ENCODE measurements around the gene TLCD1.
A peak's percentile ranks its signal among the peaks of the same experiment; 100 is the strongest.

TLCD1 gene, protein sequence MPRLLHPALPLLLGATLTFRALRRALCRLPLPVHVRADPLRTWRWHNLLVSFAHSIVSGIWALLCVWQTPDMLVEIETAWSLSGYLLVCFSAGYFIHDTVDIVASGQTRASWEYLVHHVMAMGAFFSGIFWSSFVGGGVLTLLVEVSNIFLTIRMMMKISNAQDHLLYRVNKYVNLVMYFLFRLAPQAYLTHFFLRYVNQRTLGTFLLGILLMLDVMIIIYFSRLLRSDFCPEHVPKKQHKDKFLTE

GRCh38 chr17:28726226-28726626 lies at the start of gene TLCD1:
Gene TLCD1, minus strand, starts transcription at chr17:28726233. Its CDS starts 136 bp downstream, at chr17:28726097.
- peak in 1 of 3 donors; percentile 59 for DNase-seq (ENCODE audit: low read depth in 3 of 3, low spot score in 1 of 3)

DNA sequence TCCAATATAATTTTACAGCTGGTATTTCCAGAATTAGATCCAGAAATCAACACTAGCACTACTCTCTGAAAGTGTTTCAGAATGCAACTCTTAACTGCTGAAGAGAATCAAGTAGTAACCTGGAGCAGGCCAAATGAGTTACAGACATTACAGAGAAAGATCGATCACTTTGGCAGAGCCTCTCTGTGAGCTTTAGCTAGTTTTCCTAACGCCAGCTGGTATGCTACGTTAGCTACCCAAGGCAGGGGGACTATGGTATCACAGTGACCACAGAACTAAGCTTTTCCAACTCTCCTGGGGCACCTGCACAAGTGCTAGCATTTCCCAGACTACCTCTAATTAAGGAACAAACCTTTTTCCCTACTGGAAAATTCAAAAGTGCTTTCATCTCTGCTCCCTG lies 48.2 kb upstream of the TLCD1 start:
- no peak for DNase-seq (ENCODE audit: low read depth in 3 of 3, low spot score in 1 of 3)

DNA sequence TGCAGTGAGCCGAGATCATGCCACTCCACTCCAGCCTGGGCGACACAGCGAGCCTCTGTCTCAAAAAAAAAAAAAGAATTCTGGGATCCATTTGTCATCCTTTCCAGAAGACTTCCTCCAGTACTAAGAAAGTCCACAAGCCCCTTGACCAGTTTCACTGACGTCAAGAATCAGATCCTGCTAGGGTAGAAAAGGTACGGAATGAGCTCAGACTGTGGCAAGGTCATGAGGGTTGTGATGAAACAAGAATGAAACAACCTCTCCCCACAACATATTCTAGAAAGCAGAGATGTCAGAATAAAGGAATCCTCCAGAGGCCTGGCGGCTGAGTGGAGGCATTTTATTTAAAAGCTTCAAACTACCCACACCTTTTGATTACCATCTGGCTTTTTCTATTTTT lies 47.7 kb upstream of the TLCD1 start:
- DNase-seq (ENCODE audit: low read depth in 3 of 3, low spot score in 1 of 3) = no peak

DNA sequence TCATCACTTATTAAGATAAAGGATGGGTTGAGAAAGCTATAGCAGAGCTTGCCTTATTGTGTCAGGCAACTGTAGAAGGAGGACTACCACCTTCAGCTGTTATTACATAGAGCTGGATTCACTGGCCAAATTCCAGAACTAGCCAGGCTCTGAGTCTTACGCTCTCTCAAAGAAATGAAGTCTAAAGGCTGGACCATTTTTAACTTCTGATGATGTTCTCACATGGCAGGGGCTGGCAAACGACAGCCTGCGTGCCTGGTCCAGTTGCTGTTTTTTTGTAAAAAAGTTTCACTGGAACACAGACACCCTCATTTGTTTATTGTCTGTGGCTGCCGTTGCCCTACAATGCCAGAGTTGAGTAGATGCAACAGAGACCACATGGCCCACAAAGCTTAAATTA lies 39.0 kb upstream of the TLCD1 start:
- no peak for DNase-seq (ENCODE audit: low read depth in 3 of 3, low spot score in 1 of 3)

DNA sequence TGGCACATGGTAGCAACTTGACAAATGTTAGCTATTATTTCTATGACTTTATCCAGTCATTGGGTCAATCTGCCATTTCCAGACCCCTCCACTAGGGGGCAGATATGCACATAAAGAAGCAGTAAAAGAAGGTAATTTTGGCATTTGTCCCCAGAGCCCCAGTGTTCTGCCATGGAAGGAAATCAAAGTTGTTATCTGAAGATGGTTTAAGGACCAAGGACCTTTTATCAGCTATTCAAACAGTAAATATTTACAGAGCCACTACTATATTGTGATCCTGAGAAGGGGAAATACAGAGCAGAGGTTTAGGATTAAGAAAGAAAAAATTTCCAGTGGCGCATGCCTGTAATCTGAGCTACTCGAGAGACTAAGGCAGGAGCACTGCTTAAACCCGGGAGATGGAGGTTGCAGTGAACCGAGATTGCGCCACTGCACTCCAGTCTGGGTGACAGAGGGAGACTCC lies 37.8 kb upstream of the TLCD1 start:
- DNase-seq (ENCODE audit: low read depth in 3 of 3, low spot score in 1 of 3) = peak; percentile 42 to 56 (median 45)

DNA sequence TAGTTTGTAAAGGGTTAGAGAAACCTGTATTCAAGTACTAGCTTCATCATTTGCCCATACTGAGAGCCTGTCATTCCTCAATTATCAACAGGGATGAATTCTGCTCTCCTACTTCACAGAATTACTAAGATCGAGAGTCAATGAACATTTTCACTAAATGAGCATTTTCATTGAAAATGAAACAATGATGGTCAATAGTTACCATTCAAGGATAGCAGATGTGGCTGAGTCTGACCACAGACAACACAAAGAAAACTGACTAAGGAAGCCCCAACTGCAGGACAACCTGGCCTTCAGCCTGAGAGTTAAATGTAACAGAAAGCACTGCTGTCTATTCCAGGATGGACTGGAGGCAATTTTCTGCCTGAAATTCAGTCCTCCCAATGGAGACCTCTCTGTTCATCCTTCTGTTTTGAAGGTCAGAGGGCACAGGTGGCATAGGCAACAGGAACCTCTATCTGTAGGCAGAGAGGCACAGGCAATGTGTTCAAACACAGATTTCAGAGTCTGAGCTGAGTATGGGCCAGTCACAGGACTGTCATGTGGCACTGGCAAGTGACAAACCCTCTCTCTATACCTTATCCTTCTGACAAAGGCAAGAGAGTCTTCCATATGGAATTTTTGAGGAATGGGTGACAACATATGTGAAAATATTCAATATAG lies 37.2 kb upstream of the TLCD1 start:
- DNase-seq (ENCODE audit: low read depth in 3 of 3, low spot score in 1 of 3) = no peak

DNA sequence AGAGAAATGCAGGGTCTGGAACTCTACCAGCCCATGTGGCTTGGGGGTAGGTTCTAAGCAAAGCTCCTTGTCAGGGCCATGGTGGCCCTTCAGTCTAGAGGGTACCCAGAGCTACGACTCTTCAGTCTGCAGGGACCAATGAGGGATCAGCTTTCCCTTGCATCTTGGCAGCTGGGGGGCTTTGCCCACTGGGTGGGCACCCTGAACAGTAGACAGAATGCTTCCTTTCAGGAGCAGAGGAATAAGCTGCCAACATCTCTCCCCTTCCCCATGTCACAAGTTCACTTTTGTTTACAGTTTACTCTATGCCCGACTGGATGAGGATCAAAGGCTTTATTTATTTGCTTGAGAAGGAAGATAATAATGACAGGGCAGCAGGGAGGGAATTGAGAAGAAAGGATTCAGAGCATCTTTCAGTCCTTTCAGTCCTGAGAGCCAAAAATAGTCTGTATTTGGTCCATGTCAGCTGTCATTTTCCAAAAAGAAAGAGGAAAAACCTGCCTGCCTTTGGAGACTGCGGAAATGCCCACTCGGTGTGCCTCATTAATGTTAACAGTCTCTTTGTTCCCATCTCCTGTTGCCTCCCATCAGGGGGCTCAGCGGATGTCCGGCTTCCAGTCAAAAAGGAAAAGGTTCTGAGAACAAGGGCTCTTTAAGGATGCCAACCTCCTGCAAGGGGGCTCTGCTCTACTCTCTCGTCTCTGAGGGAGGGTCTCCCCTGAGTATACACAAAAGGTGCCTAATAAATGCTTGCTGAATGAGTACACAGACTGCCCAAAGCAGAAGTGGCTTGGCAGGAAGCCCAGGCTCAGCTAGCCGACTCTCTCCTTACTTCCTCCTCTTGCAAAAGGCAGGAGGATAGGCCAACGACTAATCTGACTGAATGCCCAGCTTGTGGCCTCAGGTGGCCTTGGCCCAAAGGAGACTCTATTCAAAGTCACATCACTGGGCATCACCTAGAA lies 34.8 kb upstream of the TLCD1 start:
- no peak for DNase-seq (ENCODE audit: low read depth in 3 of 3, low spot score in 1 of 3)

DNA sequence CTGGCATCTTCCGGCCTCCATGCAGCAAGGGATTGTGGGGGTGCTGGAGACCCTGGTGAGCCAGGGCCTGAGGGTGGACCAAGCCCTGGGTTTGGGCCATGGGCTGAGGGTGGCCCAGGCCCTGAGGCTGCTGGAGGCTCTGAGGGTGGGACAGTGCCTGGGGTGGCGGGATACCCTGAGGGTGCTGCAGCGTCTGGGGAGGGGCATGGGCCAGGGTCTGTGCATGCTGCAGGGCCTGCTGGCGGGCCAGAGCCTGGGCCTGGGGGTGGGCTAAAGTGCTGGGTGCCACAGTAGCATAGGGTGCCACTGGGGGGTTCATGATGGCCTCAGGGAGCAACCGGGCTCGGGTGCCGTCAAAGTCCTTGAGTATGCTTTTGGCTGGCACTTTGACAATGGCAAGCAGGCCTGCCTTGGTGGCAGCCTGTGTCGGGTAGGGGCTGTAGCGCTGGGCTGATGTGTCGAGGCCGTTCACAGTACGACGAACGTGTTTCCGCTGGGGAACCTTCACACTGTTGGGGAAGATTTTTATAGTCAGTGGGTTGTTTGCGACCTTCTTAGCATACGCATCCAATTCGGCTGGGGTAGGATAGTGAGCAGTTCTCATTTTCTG lies 33.3 kb upstream of the TLCD1 start:
- no peak for DNase-seq (ENCODE audit: low read depth in 3 of 3, low spot score in 1 of 3)

DNA sequence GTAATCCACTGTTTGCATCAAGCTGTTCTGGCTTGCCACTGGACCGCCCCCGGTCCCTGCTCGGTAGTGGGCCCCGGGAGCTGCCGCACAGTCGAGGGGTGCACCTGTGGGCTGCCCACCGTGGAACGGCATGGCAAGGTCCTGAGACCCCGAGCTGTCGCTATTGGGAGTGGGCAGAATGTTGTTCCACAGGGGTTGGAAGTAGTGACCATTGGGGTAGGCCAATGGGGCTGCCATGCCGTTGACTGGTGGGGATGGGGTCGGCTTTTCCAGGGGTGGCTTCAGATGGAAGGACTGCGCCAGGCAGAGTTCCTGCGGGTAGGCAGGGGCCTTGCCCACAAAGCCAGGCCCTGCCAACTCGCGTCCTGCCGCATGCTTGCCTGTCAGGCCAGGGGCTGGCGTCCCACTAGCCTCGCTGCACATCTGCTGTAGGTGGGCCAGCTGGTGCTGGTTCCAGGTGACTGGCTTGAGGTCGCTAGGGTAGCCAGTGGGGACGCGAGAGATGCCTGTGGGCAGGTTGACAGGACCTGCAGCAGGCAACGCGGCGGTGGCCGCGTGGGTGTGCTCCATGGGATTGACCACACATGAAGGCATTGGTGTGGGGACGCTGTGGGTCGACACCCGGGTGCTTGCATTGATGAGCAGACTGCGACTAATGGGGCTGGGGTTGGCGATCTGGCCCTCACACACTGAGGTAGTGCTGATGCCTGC lies 32.5 kb upstream of the TLCD1 start:
- DNase-seq (ENCODE audit: low read depth in 3 of 3, low spot score in 1 of 3) = no peak

DNA sequence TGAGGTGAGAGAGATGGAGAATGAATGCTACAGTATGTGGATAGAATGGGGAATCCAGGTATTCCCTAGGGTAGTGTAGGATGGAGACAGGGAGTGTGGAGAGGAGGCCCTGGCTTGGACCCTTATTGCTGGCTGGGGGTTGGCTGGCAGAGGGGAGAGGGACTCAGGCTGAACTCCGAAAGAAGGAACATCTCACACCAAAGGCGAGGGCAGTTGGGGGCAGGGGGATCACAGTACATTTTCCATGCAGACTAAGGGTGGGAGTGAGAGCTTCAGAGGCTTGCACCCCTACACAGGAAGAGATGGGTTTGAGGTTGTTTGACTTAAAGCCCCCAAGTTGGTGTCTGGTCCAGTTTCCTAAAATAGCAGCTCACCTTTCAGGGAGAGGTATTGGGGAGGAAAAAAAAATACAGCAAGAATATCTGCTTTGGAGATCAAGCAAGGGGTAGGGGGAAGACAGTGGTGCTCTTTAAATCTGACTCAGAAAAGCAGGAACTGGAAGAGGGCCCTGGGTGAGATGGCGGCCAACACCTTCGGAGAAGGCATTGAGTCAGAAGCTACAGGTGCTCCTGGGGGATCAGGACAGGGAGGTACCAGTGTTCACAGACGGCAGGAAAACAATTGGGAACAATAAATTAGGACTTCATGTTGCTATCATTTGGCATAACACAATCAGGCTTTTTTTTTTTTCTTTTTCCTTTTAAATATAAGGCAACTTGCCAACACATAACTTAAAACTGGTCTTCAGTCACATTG lies 30.2 kb upstream of the TLCD1 start:
- no peak for DNase-seq (ENCODE audit: low read depth in 3 of 3, low spot score in 1 of 3)

GRCh38 chr17:28755486-28755885 lies 29.5 kb upstream of the TLCD1 start:
- no peak for DNase-seq (ENCODE audit: low read depth in 3 of 3, low spot score in 1 of 3)

DNA sequence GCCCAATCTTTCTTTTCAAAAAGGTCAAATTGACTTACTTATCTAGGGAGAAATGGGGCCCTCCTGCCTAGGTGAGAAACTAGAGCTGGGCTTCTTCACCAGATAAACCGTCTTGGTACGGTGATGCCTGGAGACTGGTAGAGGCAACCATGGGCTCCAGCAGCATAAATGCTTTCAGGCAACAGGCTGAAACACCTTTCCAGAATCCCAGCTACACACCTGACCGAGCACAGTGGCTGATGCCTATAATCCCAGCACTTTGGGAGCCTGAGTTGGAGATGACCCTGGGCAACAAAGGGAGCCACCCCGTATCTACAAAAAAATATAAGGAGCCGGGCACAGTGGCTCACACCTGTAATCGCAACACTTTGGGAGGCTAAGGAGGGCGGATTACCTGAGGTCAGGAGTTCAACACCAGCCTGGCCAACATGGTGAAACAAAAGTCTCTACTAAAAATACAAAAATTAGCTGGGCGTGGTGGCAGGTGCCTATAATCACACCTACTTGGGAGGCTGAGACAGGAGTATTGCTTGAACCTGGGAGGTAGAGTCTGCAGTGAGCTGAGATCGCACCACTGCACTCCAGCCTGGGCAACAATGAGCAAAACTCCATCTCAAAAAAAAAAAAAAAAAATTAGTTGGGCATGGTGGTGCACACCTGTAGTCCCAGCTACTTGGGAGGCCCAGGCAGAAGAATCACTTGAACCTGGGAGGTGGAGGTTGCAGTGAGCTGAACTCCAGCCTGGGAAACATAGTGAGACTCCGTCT lies 25.8 kb upstream of the TLCD1 start:
- no peak for DNase-seq (ENCODE audit: low read depth in 3 of 3, low spot score in 1 of 3)

GRCh38 chr17:28750178-28751047 lies 24.4 kb upstream of the TLCD1 start:
- peak; percentile 67 to 81 (median 76) for DNase-seq (ENCODE audit: low read depth in 3 of 3, low spot score in 1 of 3)

- DNase-seq (ENCODE audit: low read depth in 3 of 3, low spot score in 1 of 3) = no peak
Measured at GRCh38 chr17:28749516-28750177, 23.6 kb upstream of the TLCD1 start.

DNA sequence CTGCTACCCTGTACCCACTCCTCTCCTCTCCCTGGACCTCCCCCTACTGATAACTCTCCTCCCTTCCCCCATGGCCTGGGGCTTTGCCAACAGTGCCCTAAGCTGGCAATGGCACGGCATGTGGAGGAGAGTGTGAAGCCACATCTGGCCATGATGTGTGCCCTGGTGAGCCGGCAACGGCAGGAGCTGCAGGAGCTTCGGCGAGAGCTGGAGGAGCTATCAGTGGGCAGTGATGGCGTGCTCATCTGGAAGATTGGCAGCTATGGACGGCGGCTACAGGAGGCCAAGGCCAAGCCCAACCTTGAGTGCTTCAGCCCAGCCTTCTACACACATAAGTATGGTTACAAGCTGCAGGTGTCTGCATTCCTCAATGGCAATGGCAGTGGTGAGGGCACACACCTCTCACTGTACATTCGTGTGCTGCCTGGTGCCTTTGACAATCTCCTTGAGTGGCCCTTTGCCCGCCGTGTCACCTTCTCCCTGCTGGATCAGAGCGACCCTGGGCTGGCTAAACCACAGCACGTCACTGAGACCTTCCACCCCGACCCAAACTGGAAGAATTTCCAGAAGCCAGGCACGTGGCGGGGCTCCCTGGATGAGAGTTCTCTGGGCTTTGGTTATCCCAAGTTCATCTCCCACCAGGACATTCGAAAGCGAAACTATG lies 23.0 kb upstream of the TLCD1 start:
- no peak for DNase-seq (ENCODE audit: low read depth in 3 of 3, low spot score in 1 of 3)

DNA sequence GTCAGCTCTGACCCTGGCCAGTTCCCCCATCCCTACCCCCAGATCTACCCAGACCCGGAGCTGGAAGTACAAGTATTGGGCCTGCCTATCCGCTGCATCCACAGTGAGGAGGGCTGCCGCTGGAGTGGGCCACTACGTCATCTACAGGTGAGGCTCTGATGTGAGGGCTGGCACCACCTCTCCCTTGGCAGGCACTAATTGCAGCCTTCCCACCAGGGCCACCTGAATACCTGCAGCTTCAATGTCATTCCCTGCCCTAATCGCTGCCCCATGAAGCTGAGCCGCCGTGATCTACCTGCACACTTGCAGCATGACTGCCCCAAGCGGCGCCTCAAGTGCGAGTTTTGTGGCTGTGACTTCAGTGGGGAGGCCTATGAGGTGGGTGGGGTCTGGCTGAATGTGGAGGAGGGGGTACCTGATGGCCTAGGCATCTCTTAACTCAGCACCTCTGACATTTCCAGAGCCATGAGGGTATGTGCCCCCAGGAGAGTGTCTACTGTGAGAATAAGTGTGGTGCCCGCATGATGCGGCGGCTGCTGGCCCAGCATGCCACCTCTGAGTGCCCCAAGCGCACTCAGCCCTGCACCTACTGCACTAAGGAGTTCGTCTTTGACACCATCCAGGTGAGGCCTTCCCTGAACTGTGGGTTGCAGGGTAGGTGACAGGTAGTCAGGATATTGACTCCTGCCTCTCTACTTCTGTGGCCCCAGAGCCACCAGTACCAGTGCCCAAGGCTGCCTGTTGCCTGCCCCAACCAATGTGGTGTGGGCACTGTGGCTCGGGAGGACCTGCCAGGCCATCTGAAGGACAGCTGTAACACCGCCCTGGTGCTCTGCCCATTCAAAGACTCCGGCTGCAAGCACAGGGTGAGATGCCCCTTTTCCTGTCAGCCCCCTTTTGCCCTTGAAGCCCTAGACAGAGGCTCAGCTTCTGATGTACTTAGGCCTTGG lies 22.0 kb upstream of the TLCD1 start:
- DNase-seq (ENCODE audit: low read depth in 3 of 3, low spot score in 1 of 3) = no peak

Data from stimulated activated CD4-positive, alpha-beta T cell treated with anti-CD3 and anti-CD28 coated beads, TNF-alpha, amount 100 ng/mL, for 1 hour (primary cell).